DOHH2 (cell line): ENCODE data around the gene PLA2G4E.
A peak's percentile ranks its signal among the peaks of the same experiment; 100 is the strongest.

Source experiments
- H3F3A ChIP-seq: fragments of 200-600 bp; sonication (generic), shearing (Covaris generic); 2 replicates; pipeline ENCODE4 v1.6.0; 2016; ENCODE audit warnings: antibody characterized with exemption, mild to moderate bottlenecking; ENCODE audit not compliant: control insufficient read depth, insufficient read depth
- H3K27ac ChIP-seq: fragments of 200-600 bp; sonication (generic); 2 replicates; pipeline ENCODE4 v1.5.1; 2014; ENCODE audit warnings: low read depth, mild to moderate bottlenecking, low read length, moderate library complexity
- H3K27me3 ChIP-seq: fragments of 200-600 bp; sonication (generic); 2 replicates; pipeline ENCODE4 v1.6.1; 2014; ENCODE audit warnings: mild to moderate bottlenecking, low read length, mixed read lengths; ENCODE audit not compliant: control insufficient read depth
- H3K36me3 ChIP-seq: fragments of 200-600 bp; sonication (generic); 2 replicates; pipeline ENCODE4 v1.6.1; 2014; ENCODE audit warnings: mild to moderate bottlenecking, low read length, moderate library complexity, mixed read lengths; ENCODE audit not compliant: control insufficient read depth
- H3K4me1 ChIP-seq: fragments of 200-600 bp; sonication (generic); 2 replicates; pipeline ENCODE4 v1.6.1; 2014; ENCODE audit warnings: mild to moderate bottlenecking, low read length, mixed read lengths; ENCODE audit not compliant: control insufficient read depth
- H3K4me2 ChIP-seq: fragments of 200-600 bp; sonication (generic); 2 replicates; pipeline ENCODE4 v1.6.0; 2014; ENCODE audit warnings: mild to moderate bottlenecking, low read length, moderate library complexity
- H3K4me3 ChIP-seq: fragments of 200-600 bp; sonication (generic); 2 replicates; pipeline ENCODE4 v1.5.1; 2014; ENCODE audit warnings: mild to moderate bottlenecking, low read length, mixed read lengths
- H3K79me2 ChIP-seq: fragments of 200-600 bp; sonication (generic); 2 replicates; pipeline ENCODE4 v1.6.1; 2014; ENCODE audit warnings: mild to moderate bottlenecking, low read length, mixed read lengths; ENCODE audit not compliant: control insufficient read depth
- H3K9me2 ChIP-seq: fragments of 200-600 bp; sonication (generic); replicated peaks from 2 replicates; pipeline ENCODE4 v1.6.1; 2014; ENCODE audit warnings: mild to moderate bottlenecking, low read length, mixed read lengths; ENCODE audit not compliant: control insufficient read depth
- H3K9me3 ChIP-seq: fragments of 200-600 bp; sonication (generic); 2 replicates; pipeline ENCODE4 v1.6.1; 2014; ENCODE audit warnings: antibody characterized with exemption, low read length, mixed read lengths; ENCODE audit not compliant: control insufficient read depth, insufficient read depth
- H4K20me1 ChIP-seq: fragments of 200-600 bp; sonication (generic); 2 replicates; pipeline ENCODE4 v1.6.0; 2014; ENCODE audit warnings: low read depth, mild to moderate bottlenecking, antibody characterized with exemption, low read length, moderate library complexity; ENCODE audit not compliant: control insufficient read depth, insufficient read depth
- EZH2phosphoT487 ChIP-seq: fragments of 200-600 bp; sonication (generic); IDR thresholded peaks from 2 replicates; pipeline ENCODE4 v1.6.1; 2017; ENCODE audit warnings: borderline replicate concordance, mild to moderate bottlenecking, antibody characterized with exemption, low read length, moderate library complexity, mixed read lengths
- TF ChIP-seq, protein P1 (sequence below): fragments of 200-600 bp; sonication (generic); IDR thresholded peaks from one replicate; pipeline ENCODE4 v1.5.1; 2014; ENCODE audit warnings: antibody characterized with exemption, mild to moderate bottlenecking, low read depth, low read length; ENCODE audit not compliant: poor library complexity, severe bottlenecking

PLA2G4E gene

DNA sequence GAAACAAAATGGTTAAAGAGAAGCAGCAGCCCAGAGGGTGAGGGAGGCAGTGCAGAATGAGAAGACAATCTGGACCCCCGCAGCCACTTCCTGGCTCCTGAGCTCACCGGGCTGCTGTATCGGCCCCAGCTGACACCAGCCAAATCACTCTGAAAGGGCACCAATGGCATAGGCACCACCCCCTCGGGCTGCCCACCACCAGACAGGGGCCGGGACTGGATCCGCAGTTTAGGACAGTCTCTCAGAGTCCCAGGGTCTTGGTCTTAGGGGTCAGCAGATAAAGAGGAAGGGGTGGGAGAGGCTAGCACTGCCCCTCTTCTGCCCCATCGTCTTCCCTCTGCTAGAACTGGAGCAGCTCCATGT lies 30.6 kb downstream of the PLA2G4E start:
- Histone ChIP-seq H3F3A (no peaks in the 10 kb centered on the region), H3K27ac (no peak overlapping the region), H3K27me3 (no peaks in the 10 kb centered on the region), H4K20me1 (no peaks in the 10 kb centered on the region), H3K4me1 (no peaks in the 10 kb centered on the region), H3K9me2 (no peaks in the 10 kb centered on the region), H3K4me3 (no peak overlapping the region), H3K36me3 (no peaks in the 10 kb centered on the region), H3K79me2 (no peaks in the 10 kb centered on the region), H3K4me2 (no peak overlapping the region), H3K9me3 (no peaks in the 10 kb centered on the region)
- TF ChIP-seq EZH2phosphoT487, result no peak
- TF ChIP-seq, protein P1, sequence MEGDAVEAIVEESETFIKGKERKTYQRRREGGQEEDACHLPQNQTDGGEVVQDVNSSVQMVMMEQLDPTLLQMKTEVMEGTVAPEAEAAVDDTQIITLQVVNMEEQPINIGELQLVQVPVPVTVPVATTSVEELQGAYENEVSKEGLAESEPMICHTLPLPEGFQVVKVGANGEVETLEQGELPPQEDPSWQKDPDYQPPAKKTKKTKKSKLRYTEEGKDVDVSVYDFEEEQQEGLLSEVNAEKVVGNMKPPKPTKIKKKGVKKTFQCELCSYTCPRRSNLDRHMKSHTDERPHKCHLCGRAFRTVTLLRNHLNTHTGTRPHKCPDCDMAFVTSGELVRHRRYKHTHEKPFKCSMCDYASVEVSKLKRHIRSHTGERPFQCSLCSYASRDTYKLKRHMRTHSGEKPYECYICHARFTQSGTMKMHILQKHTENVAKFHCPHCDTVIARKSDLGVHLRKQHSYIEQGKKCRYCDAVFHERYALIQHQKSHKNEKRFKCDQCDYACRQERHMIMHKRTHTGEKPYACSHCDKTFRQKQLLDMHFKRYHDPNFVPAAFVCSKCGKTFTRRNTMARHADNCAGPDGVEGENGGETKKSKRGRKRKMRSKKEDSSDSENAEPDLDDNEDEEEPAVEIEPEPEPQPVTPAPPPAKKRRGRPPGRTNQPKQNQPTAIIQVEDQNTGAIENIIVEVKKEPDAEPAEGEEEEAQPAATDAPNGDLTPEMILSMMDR, result no peak

DNA sequence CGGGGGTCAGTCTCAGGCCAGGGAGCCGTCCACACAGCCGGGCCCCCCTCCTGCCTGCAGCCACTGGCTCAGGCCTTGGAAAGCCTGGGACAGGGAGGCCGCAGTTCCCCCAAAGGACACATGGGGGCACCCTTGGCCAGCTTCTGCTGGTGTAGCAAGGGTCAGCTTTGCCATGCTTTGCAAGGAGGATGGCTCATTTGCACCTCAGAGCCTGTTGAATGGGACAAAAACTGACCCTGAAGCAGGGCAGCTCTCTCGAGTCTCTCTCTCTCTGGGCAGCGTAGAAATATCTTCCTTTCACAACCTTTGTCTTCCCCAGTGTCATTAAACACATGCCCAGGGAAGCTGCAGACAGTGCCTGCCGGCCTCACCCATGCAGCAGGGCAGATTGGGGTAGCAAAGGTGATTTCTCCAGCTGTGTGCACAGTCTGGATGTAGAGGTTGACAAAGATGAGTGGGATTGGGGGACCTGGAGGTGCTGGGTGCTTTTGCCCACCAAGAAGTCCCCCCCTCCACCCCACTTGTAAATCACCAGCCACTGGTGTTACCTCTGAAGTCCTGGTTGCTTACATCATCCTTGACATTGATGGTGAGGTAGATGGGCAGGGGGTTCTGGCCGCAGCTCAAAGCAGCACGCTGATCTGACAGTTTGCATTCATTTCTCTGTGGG lies 31.1 kb downstream of the PLA2G4E start:
- Histone ChIP-seq H3K4me3 (no peak overlapping the region), H3K27me3 (no peaks in the 10 kb centered on the region), H3K79me2 (no peaks in the 10 kb centered on the region), H3K36me3 (no peaks in the 10 kb centered on the region), H3F3A (no peaks in the 10 kb centered on the region), H3K9me2 (no peaks in the 10 kb centered on the region), H3K27ac (no peak overlapping the region), H4K20me1 (no peaks in the 10 kb centered on the region), H3K4me2 (no peak overlapping the region), H3K4me1 (no peaks in the 10 kb centered on the region), H3K9me3 (no peaks in the 10 kb centered on the region)
- no peak for TF ChIP-seq EZH2phosphoT487
- TF ChIP-seq, protein P1, result peak; percentile 86

DNA sequence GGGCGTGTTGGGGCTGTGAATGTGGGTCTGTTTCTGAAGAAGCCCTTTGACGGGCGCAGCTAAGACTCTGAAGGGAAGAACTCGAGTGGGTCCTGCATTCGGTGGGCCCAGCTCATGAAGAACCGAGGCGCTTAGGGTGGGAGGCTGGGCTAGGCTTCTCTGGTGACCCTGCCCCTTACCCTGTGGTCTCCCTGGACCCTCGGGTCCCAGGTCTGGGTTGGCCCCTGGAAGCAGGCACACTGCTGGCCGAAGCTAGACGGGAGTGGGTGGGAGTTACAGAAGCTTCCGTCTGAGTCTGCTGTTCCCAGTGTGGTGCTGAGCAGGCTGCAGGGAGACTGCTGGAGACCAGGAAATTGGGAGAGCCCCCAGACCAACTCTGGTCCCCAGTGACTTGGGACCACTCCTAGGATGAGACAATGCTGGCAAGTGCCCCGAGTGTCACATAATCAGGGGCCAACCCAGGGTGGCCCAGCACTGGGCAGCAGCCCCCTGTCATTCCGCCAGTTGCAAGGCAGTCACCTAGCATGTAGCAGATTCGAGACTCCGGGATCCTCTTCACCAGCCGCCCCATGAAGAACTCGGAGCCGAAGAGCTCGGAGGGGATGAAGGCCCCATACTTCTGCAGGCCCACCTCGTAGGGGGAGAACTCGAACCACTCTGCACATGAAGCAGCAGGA lies 31.8 kb downstream of the PLA2G4E start:
- Histone ChIP-seq H3K79me2 (no peaks in the 10 kb centered on the region), H3K4me1 (no peaks in the 10 kb centered on the region), H3K9me3 (no peaks in the 10 kb centered on the region), H3K27me3 (no peaks in the 10 kb centered on the region), H3K27ac (no peak overlapping the region), H3K9me2 (no peaks in the 10 kb centered on the region), H3F3A (no peaks in the 10 kb centered on the region), H4K20me1 (no peaks in the 10 kb centered on the region), H3K4me3 (no peak overlapping the region), H3K4me2 (no peak overlapping the region), H3K36me3 (no peaks in the 10 kb centered on the region)
- no peak for TF ChIP-seq EZH2phosphoT487
- TF ChIP-seq, protein P1, result no peak
